Esophagus squamous epithelium (tissue), 4 donors: ENCODE results near the gene TBCK.

Experiments
- POLR2A ChIP-seq, 4 donors: fragments of 450-650 bp; IDR thresholded peaks; one replicate each; pipeline ENCODE4 v1.6.1; 2017; ENCODE audit warnings: antibody characterized with exemption in 4 of 4, mild to moderate bottlenecking in 4 of 4, moderate library complexity in 3 of 4
- TF ChIP-seq, protein P1 (sequence below), 6 experiments: fragments of 450-650 bp in 4 of 6; fragments of 200-600 bp in 2 of 6; sonication (generic) in 2 of 6; IDR thresholded peaks; one replicate each; pipeline ENCODE4 v1.5.1; 2016 to 2019; ENCODE audit warnings: antibody characterized with exemption in 6 of 6, mild to moderate bottlenecking in 4 of 6, moderate library complexity in 4 of 6

DNA sequence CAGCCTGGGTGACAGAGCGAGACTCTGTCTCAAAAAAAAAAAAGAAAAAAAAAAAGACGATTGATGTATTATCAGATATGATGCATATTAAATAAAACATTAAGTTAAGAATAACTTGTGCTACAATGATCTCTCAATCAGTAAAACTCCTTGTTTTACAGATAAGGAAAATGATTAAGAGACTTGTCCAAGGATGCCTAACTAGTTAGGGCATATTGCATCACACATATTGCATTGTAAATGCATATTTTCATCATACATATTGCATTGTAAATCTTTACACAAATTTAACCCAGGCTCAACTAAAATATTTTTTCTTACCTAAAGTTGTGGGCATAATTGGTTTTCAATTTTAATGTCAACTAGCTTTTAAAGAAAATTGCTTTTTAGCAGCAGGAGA lies 26.3 kb downstream of the TBCK start:
- no peak for TF ChIP-seq POLR2A (IDR thresholded peaks at IDR 0.05)
- TF ChIP-seq, protein P1, sequence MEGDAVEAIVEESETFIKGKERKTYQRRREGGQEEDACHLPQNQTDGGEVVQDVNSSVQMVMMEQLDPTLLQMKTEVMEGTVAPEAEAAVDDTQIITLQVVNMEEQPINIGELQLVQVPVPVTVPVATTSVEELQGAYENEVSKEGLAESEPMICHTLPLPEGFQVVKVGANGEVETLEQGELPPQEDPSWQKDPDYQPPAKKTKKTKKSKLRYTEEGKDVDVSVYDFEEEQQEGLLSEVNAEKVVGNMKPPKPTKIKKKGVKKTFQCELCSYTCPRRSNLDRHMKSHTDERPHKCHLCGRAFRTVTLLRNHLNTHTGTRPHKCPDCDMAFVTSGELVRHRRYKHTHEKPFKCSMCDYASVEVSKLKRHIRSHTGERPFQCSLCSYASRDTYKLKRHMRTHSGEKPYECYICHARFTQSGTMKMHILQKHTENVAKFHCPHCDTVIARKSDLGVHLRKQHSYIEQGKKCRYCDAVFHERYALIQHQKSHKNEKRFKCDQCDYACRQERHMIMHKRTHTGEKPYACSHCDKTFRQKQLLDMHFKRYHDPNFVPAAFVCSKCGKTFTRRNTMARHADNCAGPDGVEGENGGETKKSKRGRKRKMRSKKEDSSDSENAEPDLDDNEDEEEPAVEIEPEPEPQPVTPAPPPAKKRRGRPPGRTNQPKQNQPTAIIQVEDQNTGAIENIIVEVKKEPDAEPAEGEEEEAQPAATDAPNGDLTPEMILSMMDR (IDR thresholded peaks at IDR 0.05) = no peak
